Esophagus muscularis mucosa (tissue), 4 donors: ENCODE measurements around the gene KIF17. TPM values are rescaled to one million over a fixed set of nuclear protein-coding genes. Genes with fewer than 3 reads are reported as not detected.

ENCODE experiments used
- DNase-seq: peaks from one replicate; pipeline ENCODE4 v3.0.0-alpha.2; 2017; ENCODE audit errors: extremely low spot score
- H3K27ac ChIP-seq, 4 donors: fragments of 200-600 bp; sonication (generic); replicated peaks in 1 of 4; 1 replicate in 3 of 4; 2 replicates in 1 of 4; pipeline ENCODE4 v1.5.1; 2016 to 2019; ENCODE audit warnings: mild to moderate bottlenecking in 1 of 4
- H3K27me3 ChIP-seq, 4 donors: fragments of 200-600 bp; sonication (generic); one replicate each; pipeline versions ENCODE4 v1.5.1 to v1.6.0; 2016 to 2019
- H3K36me3 ChIP-seq, 4 donors: fragments of 200-600 bp; sonication (generic); one replicate each; pipeline ENCODE4 v1.5.1; 2016 to 2019
- H3K4me1 ChIP-seq, 4 donors: fragments of 200-600 bp; sonication (generic); one replicate each; pipeline ENCODE4 v1.5.1; 2016 to 2019
- H3K4me3 ChIP-seq, 4 donors: fragments of 200-600 bp; sonication (generic); 1 replicate in 2 of 4; 2 replicates in 2 of 4; pipeline ENCODE4 v1.5.1; 2016 to 2019; ENCODE audit warnings: mild to moderate bottlenecking in 4 of 4, moderate library complexity in 1 of 4
- H3K9me3 ChIP-seq, 4 donors: fragments of 200-600 bp; sonication (generic); 1 replicate in 3 of 4; 2 replicates in 1 of 4; pipeline ENCODE4 v1.5.1; 2016 to 2019
- CTCF ChIP-seq, 3 experiments: fragments of 200-600 bp in 2 of 3; fragments of 450-650 bp in 1 of 3; sonication (generic) in 2 of 3; IDR thresholded peaks; one replicate each; pipeline ENCODE4 v1.5.1; 2017 to 2019; ENCODE audit warnings: antibody characterized with exemption in 3 of 3, mild to moderate bottlenecking in 2 of 3, moderate library complexity in 1 of 3
- EP300 ChIP-seq: sonication (generic); formaldehyde crosslinking; IDR thresholded peaks from one replicate; pipeline ENCODE4 v1.6.1; 2017; ENCODE audit warnings: antibody characterized with exemption
- POLR2A ChIP-seq: fragments of 450-650 bp; IDR thresholded peaks from one replicate; pipeline ENCODE4 v1.6.1; 2017; ENCODE audit warnings: antibody characterized with exemption, moderate library complexity, mild to moderate bottlenecking, low read depth
- POLR2AphosphoS5 ChIP-seq, 2 donors: sonication (generic); formaldehyde crosslinking; IDR thresholded peaks; one replicate each; pipeline ENCODE4 v1.6.1; 2017; ENCODE audit warnings: antibody characterized with exemption in 2 of 2
- WGBS: methylation state at CpG from one replicate; pipeline ENCODE4 v1.1.5; 2018; 5-methylcytosine and 5-hydroxymethylcytosine counted together
- intact Hi-C: fragments of 100-400 bp; cut with DNase I; formaldehyde crosslinking; loops from one replicate; pipeline ENCODE4 v1.15.1; 2023
- total RNA-seq, 4 donors: library from RNA; depleted of rRNA; stranded (reverse); fragments of >200 nt; gene quantifications; one replicate each; pipeline versions ENCODE4 v1.1.0 to v1.2.1, GENCODE V29; 2016

The KIF17 gene
- total RNA-seq, 4 donors from 2014 or later = 2.0 to 7.3 (median 3.4) TPM

- Histone ChIP-seq H3K27ac (no peak overlapping the region), H3K27me3 (no peaks in the 10 kb centered on the region), H3K4me3 (no peak overlapping the region), H3K36me3 (peaks cover 0 to 34% (median 0%) of the 10 kb centered on the region in 4 donors), H3K9me3 (no peaks in the 10 kb centered on the region), H3K4me1 (no peaks in the 10 kb centered on the region)
- 98% methylated on average over 4 of the region's 4 CpGs for WGBS
- TF ChIP-seq EP300 (no peak), POLR2AphosphoS5 (IDR thresholded peaks at IDR 0.05) (no peak), CTCF (IDR thresholded peaks at IDR 0.05) (no peak), POLR2A (no peak)
- intact Hi-C loops = no loop called here
- DNase-seq = no peak
These were observed 45.6 kb downstream of the KIF17 start for GRCh38 chr1:20672265-20672632.

- no peaks in the 10 kb centered on the region for H3K27me3 ChIP-seq
- no peaks in the 10 kb centered on the region for H3K4me1 ChIP-seq
- H3K9me3 ChIP-seq = no peaks in the 10 kb centered on the region
- DNase-seq = no peak
- H3K4me3 ChIP-seq = no peak overlapping the region
- no peak overlapping the region for H3K27ac ChIP-seq
- 95% methylated on average over 5 of the region's 5 CpGs for WGBS
- intact Hi-C loops = no loop called here
- TF ChIP-seq POLR2AphosphoS5 (IDR thresholded peaks at IDR 0.05) (no peak), CTCF (IDR thresholded peaks at IDR 0.05) (no peak), EP300 (no peak), POLR2A (no peak)
- H3K36me3 ChIP-seq = peaks cover 0 to 30% (median 0%) of the 10 kb centered on the region in 4 donors
These were observed 46.9 kb downstream of the KIF17 start for GRCh38 chr1:20670936-20671335.

- Histone ChIP-seq H3K4me3 (no peak overlapping the region), H3K27ac (no peak overlapping the region), H3K36me3 (peaks cover 0 to 20% (median 0%) of the 10 kb centered on the region in 4 donors), H3K4me1 (no peaks in the 10 kb centered on the region), H3K9me3 (no peaks in the 10 kb centered on the region), H3K27me3 (no peaks in the 10 kb centered on the region)
- TF ChIP-seq CTCF (IDR thresholded peaks at IDR 0.05) = no peak
- no peak for TF ChIP-seq POLR2AphosphoS5 (IDR thresholded peaks at IDR 0.05)
- TF ChIP-seq EP300 = no peak
- no peak for DNase-seq
- 100% methylated on average over 1 of the region's 1 CpG for WGBS
- intact Hi-C loops = no loop called here
These were observed 49.2 kb downstream of the KIF17 start for GRCh38 chr1:20668581-20668980.

- WGBS = no CpG with 5 or more reads among the region's 1 CpG
These were observed 51.0 kb downstream of the KIF17 start for GRCh38 chr1:20666804-20667203.

More at GRCh38 chr1:20666804-20667203, 51.0 kb downstream of the KIF17 start:
- peak overlapping the region in 2 of 4 donors; percentile 28 to 51 for H3K27ac ChIP-seq
- intact Hi-C loops = no loop called here
- no peak for DNase-seq
- H3K36me3 ChIP-seq = peaks cover 0 to 15% (median 0%) of the 10 kb centered on the region in 4 donors
- H3K4me1 ChIP-seq = peaks cover 6 to 8% (median 8%) of the 10 kb centered on the region in 4 donors
- H3K27me3 ChIP-seq = no peaks in the 10 kb centered on the region
- H3K4me3 ChIP-seq = no peak overlapping the region
- no peaks in the 10 kb centered on the region for H3K9me3 ChIP-seq
- no peak for TF ChIP-seq POLR2A
- TF ChIP-seq EP300 = no peak
- TF ChIP-seq CTCF (IDR thresholded peaks at IDR 0.05) = no peak
- TF ChIP-seq POLR2AphosphoS5 (IDR thresholded peaks at IDR 0.05) = no peak
